ENCODE data around the gene TAF10.

DNA sequence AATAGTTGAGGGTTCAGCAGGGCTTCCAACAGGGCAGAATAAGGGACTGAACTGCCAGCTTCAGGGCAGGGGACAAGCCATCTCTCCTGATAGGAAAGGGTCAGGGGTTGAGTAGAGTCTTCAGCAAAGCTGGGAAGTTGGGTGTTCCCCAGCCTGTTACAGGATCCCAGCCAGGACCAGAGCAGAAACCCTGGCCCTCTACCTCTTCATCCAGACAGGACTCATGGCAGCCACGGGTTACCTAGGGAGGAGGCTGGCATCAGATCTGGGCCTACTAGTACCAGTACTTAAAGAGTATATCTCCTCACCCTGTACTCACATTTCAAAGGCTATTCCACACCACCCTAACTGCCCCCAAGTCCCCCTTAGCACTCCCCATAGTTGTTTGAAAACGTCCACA, 2.4 kb upstream of the TAF10 start:
- TF ChIP-seq, protein P1, sequence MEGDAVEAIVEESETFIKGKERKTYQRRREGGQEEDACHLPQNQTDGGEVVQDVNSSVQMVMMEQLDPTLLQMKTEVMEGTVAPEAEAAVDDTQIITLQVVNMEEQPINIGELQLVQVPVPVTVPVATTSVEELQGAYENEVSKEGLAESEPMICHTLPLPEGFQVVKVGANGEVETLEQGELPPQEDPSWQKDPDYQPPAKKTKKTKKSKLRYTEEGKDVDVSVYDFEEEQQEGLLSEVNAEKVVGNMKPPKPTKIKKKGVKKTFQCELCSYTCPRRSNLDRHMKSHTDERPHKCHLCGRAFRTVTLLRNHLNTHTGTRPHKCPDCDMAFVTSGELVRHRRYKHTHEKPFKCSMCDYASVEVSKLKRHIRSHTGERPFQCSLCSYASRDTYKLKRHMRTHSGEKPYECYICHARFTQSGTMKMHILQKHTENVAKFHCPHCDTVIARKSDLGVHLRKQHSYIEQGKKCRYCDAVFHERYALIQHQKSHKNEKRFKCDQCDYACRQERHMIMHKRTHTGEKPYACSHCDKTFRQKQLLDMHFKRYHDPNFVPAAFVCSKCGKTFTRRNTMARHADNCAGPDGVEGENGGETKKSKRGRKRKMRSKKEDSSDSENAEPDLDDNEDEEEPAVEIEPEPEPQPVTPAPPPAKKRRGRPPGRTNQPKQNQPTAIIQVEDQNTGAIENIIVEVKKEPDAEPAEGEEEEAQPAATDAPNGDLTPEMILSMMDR (IDR thresholded peaks at IDR 0.05), result no peak
- TF ChIP-seq EP300 (IDR thresholded peaks at IDR 0.05) (no peak), POLR2A (IDR thresholded peaks at IDR 0.05) (no peak)

Data from stomach (tissue), 4 donors.